Germinal center (tissue), 1 donor: ENCODE measurements around the gene FCGR3B.
A peak's percentile ranks its signal among the peaks of the same experiment; 100 is the strongest.
"Not testable (repeated sequence)": the region's sequence is repeated elsewhere in the genome, so short reads cannot be mapped to it uniquely, and the experiment has no call there.

Experiments
- DNase-seq: peaks from one replicate; pipeline ENCODE4 v3.0.0; 2012; ENCODE audit warnings: mixed read lengths, low spot score

The FCGR3B gene

DNA sequence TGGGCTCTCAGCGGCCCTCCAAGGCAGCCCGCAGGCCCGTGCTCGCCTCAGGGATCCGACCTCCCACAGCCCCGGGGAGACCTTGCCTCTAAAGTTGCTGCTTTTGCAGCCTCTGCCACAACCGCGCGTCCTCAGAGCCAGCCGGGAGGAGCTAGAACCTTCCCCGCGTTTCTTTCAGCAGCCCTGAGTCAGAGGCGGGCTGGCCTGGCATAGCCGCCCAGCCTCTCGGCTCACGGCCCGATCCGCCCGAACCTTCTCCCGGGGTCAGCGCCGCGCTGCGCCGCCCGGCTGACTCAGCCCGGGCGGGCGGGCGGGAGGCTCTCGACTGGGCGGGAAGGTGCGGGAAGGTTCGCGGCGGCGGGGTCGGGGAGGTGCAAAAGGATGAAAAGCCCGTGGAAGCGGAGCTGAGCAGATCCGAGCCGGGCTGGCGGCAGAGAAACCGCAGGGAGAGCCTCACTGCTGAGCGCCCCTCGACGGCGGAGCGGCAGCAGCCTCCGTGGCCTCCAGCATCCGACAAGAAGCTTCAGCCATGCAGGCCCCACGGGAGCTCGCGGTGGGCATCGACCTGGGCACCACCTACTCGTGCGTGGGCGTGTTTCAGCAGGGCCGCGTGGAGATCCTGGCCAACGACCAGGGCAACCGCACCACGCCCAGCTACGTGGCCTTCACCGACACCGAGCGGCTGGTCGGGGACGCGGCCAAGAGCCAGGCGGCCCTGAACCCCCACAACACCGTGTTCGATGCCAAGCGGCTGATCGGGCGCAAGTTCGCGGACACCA lies 25.0 kb downstream of the FCGR3B start:
- peak; percentile 8 for DNase-seq

DNA sequence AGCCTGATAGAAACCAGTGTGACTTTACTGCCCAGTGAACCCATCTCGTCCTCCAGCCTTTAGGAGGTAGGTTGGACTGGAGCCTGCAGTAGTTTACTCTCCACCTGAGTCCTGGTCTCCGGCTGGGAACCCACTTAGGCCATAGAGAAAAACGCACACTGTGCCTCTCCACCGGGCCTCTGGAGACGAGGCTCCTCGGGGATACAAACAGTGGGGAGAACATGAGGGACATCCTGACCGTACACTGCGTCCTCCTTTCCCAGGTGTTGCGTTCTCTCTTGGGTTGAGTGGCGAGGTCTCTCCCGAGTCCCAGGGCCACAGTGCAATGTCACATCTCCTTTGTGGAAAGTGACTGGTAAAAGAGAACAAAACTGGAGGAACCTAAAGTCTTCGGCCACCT lies 26.0 kb downstream of the FCGR3B start:
- DNase-seq, result not testable (repeated sequence)

DNA sequence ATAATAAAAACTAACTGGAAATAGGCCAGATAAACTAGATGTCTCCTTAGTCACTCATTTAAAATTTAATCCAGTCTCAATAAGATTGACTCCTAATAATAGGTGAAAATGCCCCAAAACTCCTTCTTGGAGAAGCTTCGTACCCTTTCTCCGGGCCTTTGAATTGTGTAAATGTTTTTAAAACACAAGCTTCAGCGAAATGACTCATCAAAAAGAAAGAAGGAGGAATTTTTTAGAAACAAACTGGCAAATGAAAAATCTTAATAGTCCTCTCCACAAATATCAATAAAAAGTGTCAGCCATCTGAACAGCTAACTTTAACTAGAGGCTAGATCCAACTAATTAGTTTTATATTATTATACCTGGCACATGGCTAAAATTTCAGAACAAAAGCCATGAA lies 33.9 kb downstream of the FCGR3B start:
- DNase-seq, result not testable (repeated sequence)

DNA sequence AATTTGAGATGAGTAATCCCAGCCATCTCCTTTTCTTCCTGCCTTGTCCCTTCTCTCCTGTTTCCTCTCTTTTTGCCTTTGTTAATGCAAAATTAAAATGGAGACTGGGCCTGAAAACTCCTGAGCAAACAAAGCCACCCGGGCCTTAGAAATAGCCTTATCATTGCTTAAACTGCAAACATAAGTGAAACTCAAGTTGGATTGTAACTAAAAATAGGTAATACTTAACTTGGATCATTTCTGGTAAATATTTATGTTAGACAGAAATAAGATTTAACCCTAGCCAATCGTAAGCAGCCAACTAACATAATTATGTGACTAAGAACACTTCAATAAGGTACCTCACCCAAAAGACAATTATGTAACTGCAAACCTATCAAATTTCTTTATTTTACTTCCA lies 35.4 kb downstream of the FCGR3B start:
- DNase-seq, result not testable (repeated sequence)

DNA sequence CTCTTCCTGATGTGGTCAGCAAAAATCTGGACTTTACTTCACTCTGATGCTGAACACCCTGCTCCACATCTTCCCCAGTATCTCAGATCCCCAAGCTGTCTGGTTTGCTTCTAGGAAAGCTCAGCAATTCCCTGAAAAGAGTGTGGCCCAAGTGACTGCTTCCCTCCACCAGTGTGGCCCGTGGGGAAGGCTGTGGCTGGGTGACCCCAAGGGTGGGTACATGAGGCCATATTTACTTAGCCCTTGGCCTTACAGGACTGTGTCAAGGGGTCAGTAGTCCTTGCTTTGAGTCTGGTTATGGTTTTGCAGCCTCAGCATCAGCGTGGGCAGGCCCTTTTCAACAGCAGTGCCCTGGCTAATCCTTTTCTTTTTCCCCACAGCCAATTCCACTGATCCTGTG lies 35.8 kb downstream of the FCGR3B start:
- DNase-seq, result not testable (repeated sequence)

DNA sequence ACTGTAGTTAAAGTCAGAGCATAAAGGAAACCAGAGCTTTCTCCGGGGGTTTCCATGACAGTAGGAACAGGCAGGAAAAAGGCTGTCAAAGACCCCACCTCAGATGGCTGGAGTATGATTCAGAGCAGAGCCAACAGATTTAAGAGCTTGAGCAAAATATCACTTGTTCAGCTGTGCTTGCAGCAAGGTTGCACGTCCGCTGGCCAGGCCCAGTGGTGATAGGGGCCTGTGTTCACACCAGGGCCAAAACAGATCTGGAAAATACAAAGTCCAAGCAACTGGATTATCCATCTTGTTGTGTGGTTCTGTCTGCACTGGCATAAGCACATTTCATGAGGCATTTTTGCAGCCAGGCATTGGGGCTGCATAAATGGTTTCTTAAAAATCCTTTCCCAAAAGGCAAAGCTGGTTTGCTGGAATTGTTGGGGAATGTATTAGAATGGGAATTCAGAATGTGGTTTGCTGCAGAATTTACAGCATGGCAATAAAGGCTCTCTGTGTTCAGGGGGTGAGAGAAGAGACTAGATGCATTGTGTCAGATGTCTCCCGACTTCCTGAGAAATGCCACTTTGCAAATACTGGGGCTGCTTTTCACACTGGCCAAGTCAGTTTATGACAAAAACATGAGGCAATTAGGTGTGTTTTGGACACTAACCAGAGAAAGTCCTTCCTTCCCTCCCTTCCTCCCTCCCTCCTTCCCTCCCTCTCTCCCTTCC lies 36.5 kb downstream of the FCGR3B start:
- not testable (repeated sequence) for DNase-seq

DNA sequence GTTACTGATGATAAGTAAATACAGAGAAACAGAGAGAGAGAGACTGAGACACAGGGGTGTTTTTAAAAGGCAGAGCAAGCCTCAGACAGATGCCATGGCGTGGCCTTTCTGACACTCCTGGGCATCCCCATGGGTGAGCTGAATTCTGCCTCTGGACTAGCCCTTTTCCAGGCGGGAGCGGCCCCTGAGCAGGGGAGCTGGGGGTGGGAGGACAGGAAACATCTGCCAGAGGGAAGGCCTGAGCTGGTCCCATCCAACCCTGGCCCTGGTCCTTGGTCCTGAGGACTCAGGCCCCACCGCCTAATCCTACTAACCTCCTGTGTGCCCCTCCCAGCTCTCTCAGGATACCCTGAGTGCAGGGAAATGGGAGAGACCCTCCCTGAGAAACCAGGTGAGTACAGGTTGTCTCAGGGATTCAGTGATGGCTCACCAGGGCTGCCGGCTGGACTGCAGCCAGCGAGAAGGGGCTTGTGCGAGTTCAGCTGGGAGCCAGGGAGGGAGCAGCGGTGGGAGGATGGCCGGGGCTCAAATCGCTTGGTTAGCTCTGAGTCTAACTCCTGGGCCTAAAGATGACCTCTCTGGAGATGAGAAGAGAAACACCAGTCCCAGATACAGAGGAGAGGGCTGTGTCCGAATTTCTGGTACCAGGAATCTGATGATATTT lies 37.8 kb downstream of the FCGR3B start:
- DNase-seq, result not testable (repeated sequence)

DNA sequence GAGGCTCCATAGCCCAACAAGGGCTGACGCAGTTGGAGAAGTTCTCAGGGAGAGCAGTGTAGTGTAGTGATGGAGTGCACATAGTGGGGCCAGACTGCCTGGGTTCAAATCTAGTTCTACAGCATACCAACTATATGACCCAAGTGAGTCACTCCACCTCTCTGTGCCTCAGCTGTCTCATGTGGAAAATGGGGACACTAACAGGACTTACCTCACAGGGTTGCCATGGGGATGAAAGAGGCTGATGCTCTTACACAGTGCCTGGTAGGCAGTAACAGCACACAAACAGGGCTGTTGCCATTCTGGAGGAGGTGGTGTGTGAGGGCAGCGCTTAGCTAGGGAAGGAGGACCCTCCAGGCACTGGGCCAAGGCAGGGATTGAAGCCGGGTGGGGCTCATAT lies 38.4 kb downstream of the FCGR3B start:
- not testable (repeated sequence) for DNase-seq

DNA sequence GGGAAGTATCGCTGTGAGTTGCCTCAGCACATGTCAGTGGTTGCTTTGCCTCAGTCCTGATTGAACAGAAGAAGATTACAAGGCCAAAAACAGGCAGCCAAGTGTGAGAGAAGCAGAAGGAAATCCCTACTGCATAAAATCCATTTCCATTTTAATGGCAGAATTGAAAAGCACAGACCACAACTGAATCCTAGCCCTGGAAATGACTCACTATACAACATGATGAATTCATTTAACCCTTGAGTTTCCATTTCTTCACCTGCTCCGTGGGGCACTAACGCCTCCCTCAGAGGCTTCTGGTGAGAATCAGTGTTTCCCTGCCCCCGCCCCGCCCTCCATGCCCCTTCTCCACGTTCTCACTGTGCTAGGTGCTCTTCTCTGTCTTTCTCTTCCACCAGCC lies 41.1 kb downstream of the FCGR3B start:
- DNase-seq, result not testable (repeated sequence)

DNA sequence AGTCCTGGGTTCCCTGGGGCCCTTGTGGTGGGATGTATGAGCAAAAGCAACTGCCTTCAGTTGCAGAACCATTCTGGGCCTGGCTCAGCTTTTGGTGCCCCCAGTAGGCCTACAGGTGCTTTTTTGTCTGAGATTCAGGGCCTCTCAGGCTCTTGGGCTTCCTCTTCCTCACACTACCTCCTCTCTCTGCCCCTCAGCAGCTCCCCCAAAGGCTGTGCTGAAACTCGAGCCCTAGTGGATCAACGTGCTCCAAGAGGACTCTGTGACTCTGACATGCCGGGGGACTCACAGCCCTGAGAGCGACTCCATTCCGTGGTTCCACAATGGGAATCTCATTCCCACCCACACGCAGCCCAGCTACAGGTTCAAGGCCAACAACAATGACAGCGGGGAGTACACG lies 41.6 kb downstream of the FCGR3B start:
- not testable (repeated sequence) for DNase-seq

DNA sequence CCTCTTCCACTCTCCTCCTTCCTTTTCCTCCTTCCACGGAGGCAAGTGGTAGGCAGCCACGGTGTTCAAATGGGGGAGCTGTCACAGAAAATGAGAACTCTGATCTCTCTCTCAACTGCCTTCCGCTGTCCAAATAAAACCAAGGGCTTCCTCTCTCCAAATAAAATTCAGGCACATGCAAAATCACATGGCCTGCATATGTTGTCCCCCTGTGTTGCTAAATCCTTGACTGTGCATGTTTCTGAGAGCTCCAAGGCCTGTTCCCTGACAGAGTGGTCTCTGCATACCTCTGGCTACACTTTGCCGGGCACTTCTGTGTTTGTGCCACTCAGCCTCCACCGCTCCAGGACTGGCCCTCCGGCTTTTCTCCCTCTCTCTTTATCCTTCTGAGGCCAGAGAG lies 42.4 kb downstream of the FCGR3B start:
- not testable (repeated sequence) for DNase-seq

DNA sequence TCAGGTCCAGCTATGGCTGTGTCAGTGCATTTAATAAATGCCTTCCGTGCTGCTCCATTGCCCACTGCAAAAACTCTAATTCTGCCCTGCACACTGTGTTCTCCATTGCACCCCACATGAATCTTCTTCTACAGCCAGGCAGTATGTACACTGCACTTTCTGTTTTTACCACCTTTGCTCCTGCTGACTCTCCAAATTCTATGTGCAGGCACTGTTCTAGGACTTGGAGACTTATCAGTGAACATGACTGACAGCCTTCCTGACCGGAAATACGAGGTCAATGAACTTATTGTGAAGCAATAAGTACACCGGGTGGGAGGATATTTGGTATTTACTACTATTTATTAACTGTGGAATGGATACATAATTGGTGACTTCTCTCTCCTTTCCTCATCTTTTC lies 48.1 kb downstream of the FCGR3B start:
- DNase-seq, result not testable (repeated sequence)

DNA sequence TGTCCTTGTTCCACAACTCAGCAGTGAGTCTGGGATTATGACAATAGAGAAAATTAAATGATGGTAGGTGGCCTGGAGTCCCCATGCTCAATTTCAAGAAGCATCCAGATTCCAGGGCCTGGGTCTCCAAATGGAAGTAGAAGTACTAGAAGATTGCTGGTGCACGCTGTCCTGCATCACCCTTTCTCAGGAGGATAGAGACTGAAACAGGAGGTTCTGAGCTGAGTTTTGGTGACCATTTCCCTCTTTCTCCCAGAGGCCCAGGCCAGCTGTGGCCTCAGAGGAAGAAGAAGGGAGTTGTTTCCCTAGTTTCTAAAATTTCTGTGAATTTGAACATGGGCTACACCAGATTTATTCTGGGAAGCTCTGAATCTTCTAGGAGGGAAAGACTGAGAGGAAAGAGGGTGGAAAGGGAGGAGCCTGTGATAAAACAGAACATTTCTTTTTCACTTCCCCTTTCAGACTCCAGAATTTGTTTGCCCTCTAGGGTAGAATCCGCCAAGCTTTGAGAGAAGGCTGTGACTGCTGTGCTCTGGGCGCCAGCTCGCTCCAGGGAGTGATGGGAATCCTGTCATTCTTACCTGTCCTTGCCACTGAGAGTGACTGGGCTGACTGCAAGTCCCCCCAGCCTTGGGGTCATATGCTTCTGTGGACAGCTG lies 50.0 kb downstream of the FCGR3B start:
- DNase-seq, result not testable (repeated sequence)

DNA sequence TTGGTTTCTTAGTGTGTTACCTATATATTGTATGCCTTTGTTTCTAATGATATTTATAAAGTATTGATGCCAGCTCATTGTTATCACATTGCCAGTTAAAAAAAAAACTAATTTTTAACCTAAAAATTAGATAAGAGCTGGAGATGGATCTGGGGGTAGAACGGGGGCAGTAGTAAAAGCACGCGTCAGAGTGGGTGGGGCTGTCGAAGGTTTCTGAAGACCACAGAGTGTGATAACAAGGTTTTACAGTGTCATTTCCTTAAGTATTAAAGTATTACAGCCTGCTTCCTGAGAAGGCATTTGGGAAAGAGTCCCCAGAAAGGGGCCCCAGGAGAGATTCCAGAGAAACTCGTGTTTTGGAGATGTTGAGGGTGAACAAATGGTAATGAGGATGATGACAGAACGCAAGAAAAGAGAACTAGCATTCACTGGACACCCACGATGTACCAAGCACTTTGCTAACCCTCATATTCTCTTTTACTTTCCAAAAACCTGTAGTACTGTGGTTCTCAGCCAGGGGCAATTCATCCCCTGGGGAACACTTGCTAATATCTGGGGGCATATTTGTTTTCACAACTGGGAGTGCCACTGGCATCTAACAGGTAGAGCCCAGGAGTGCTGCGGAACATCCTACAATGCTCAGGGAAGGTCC lies 51.0 kb downstream of the FCGR3B start:
- not testable (repeated sequence) for DNase-seq

DNA sequence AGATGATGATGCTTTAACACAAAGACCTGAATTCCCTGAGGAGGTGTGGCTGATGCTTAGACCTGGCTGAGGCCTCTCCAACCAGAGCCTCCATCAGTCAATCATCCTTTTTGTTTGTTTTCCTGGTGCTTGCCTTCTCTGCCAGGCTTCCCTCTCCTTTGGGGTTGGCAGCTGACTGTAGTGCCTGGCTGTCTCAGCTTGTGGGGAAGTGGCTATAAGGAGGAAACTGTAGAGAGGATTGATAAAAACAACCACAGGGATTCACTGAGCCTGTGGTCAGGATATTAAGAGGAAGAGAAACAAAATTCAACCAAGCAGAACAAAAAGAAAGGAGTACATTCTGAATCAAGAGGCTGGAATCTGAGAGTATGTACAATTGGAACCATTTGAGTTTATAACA lies 54.3 kb downstream of the FCGR3B start:
- not testable (repeated sequence) for DNase-seq
